UCSD-AML1 (cell line): ENCODE measurements around the gene PARP8.
A peak's percentile ranks its signal among the peaks of the same experiment; 100 is the strongest.

ENCODE experiments used
- DNase-seq: peaks from one replicate; lab custom pipeline; 2025; ENCODE audit not compliant: unreplicated experiment; lab: John Stamatoyannopoulos, UW

The PARP8 gene

GRCh38 chr5:50839472-50839871 is 173.0 kb downstream of the PARP8 start:
- no peak for DNase-seq

GRCh38 chr5:50843091-50843490 is 176.7 kb downstream of the PARP8 start:
- no peak for DNase-seq

- no peak for DNase-seq
These were observed 179.8 kb downstream of the PARP8 start for GRCh38 chr5:50846261-50846660.

- no peak for DNase-seq
These were observed 183.1 kb downstream of the PARP8 start for GRCh38 chr5:50849554-50849953.

- peak; percentile 11 for DNase-seq
These were observed 186.7 kb downstream of the PARP8 start for GRCh38 chr5:50853151-50853550.

- no peak for DNase-seq
These were observed 187.6 kb downstream of the PARP8 start for GRCh38 chr5:50854082-50854481.

- no peak for DNase-seq
These were observed 188.6 kb downstream of the PARP8 start for GRCh38 chr5:50855001-50855400.

- no peak for DNase-seq
These were observed 190.1 kb downstream of the PARP8 start for GRCh38 chr5:50856401-50857119.

- DNase-seq, result no peak
These were observed 197.2 kb downstream of the PARP8 start for GRCh38 chr5:50863534-50864170.

- no peak for DNase-seq
These were observed 198.0 kb downstream of the PARP8 start for GRCh38 chr5:50864466-50864865.

- DNase-seq, result no peak
These were observed 200.0 kb downstream of the PARP8 start for GRCh38 chr5:50866415-50866814.

- no peak for DNase-seq
These were observed 200.7 kb downstream of the PARP8 start for GRCh38 chr5:50867140-50867539.

- no peak for DNase-seq
These were observed 207.3 kb downstream of the PARP8 start for GRCh38 chr5:50873595-50874277.

GRCh38 chr5:50874306-50875001 is 208.0 kb downstream of the PARP8 start:
- no peak for DNase-seq

- DNase-seq, result no peak
These were observed 208.5 kb downstream of the PARP8 start for GRCh38 chr5:50875002-50875344.

GRCh38 chr5:50878470-50878869 is 212.0 kb downstream of the PARP8 start:
- no peak for DNase-seq

GRCh38 chr5:50881407-50881806 is 215.0 kb downstream of the PARP8 start:
- no peak for DNase-seq

- no peak for DNase-seq
These were observed 220.4 kb downstream of the PARP8 start for GRCh38 chr5:50886657-50887345.

GRCh38 chr5:50887889-50888633 is 221.6 kb downstream of the PARP8 start:
- no peak for DNase-seq

GRCh38 chr5:50888751-50889150 is 222.3 kb downstream of the PARP8 start:
- no peak for DNase-seq
